ENCODE results near the gene RASGEF1C.

The RASGEF1C gene

GRCh38 chr5:180138214-180138975, 70.6 kb downstream of the RASGEF1C start:
- ATAC-seq (replicated peaks) (no peak), DNase-seq (no peak)
- Mint-ChIP-seq H3K27me3 (peaks cover 29 to 64% of the 10 kb centered on the region in 2 donors), H3K27ac (no peak overlapping the region), H3K4me3 (no peak overlapping the region), H3K36me3 (ENCODE audit: insufficient read depth) (no peaks in the 10 kb centered on the region), H3K4me1 (ENCODE audit: low read depth in 2 of 2) (peaks cover 3 to 4% of the 10 kb centered on the region in 2 donors), H3K9me3 (no peaks in the 10 kb centered on the region)

DNA sequence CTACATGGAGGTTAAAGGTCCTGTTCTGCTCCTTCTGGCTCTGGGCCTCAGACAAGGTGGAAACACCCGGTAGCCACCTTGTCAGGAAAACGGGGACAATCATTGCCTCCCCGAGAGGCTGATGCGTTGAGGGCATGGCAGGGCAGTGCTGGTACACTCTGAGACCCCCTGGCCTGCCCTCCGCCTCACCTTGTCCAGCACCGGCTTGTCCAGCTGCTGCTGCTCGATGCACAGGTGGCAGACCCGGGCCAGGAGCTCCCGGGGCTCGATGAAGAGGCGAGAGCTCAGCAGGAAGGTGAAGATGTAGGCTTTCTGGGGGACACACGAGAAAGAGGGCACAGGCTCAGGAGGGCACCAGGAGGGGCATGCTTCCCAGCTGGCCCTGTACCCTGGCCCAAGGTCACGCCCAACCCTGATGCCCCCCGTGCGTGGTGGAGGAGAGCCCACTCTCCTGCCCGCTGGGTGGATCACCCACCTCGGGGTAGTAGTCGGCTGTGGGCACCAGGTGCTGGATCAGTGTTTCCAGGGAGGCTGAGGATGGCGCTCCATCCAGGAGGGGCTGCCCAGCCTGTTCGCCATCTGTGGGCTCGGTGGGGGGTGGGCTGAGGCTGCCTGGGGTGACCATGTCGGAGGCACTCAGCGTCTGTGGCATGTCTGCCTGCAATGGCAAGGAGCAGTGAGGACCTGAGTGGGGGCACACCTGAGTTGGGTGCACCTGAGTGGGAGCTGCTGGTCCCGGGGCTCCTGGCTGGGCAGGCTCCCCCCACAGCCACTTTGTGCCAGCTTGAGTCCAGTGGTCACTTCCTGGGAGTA, 71.4 kb downstream of the RASGEF1C start:
- ATAC-seq (replicated peaks) = no peak
- no peak for DNase-seq
- Mint-ChIP-seq H3K36me3 (ENCODE audit: insufficient read depth) (no peaks in the 10 kb centered on the region), H3K27ac (no peak overlapping the region), H3K27me3 (peaks cover 29 to 58% of the 10 kb centered on the region in 2 donors), H3K4me3 (no peak overlapping the region), H3K4me1 (ENCODE audit: low read depth in 2 of 2) (peaks cover 3 to 4% of the 10 kb centered on the region in 2 donors), H3K9me3 (no peaks in the 10 kb centered on the region)

- no peaks in the 10 kb centered on the region for H3K9me3 Mint-ChIP-seq
- ATAC-seq (replicated peaks) (no peak), DNase-seq (no peak)
- no peak overlapping the region for H3K27ac Mint-ChIP-seq
- no peaks in the 10 kb centered on the region for H3K36me3 Mint-ChIP-seq (ENCODE audit: insufficient read depth)
- H3K4me3 Mint-ChIP-seq = no peak overlapping the region
- peaks cover 3 to 4% of the 10 kb centered on the region in 2 donors for H3K4me1 Mint-ChIP-seq (ENCODE audit: low read depth in 2 of 2)
- H3K27me3 Mint-ChIP-seq = peaks cover 29 to 50% of the 10 kb centered on the region in 2 donors
Observed at GRCh38 chr5:180136630-180137381, 72.2 kb downstream of the RASGEF1C start.

DNA sequence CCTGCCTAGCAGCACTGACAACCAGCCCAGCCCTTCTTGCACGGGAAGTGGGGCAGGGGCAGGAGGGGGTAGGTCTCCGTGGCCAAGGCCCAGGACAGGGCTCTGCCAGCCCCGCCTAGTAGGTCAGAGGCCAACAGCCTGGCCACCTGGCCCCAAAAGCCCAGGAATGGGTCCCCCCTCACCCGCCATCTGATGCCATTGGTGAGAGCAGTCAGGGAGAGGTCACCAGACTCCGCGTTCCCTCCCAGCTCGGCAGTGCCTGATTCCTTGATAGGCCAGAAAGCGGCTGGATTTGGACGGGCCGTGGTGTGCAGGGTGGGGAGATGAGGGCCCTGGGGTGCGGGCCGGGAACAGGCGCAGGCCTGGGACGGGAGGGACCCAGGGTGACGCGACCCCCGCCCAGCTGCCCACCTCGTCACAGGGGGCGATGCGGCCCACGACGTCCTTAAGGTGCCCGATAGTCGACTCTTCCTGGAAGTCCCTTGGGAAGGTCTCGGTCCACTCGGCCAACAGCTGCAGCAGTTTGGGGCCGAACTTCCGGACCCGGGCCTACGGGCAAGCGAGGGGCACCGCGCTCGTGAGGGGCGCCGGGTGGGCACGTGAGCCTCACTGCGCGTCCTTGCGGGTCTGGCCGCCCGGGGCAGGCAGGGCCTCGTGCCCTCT, 72.9 kb downstream of the RASGEF1C start:
- ATAC-seq (replicated peaks) = no peak
- Mint-ChIP-seq H3K27ac (no peak overlapping the region), H3K27me3 (peaks cover 24 to 43% of the 10 kb centered on the region in 2 donors), H3K4me3 (no peak overlapping the region), H3K36me3 (ENCODE audit: insufficient read depth) (no peaks in the 10 kb centered on the region), H3K4me1 (ENCODE audit: low read depth in 2 of 2) (peaks cover 3 to 4% of the 10 kb centered on the region in 2 donors), H3K9me3 (no peaks in the 10 kb centered on the region)
- DNase-seq = no peak

- no peak for DNase-seq
- H3K27me3 Mint-ChIP-seq = peaks cover 17 to 35% of the 10 kb centered on the region in 2 donors
- peaks cover 3 to 4% of the 10 kb centered on the region in 2 donors for H3K4me1 Mint-ChIP-seq (ENCODE audit: low read depth in 2 of 2)
- H3K36me3 Mint-ChIP-seq (ENCODE audit: insufficient read depth) = no peaks in the 10 kb centered on the region
- H3K27ac Mint-ChIP-seq = no peak overlapping the region
- ATAC-seq (replicated peaks) = peak; percentile 37
- H3K4me3 Mint-ChIP-seq = no peak overlapping the region
- H3K9me3 Mint-ChIP-seq = no peaks in the 10 kb centered on the region
Observed at GRCh38 chr5:180135128-180135955, 73.7 kb downstream of the RASGEF1C start.

DNA sequence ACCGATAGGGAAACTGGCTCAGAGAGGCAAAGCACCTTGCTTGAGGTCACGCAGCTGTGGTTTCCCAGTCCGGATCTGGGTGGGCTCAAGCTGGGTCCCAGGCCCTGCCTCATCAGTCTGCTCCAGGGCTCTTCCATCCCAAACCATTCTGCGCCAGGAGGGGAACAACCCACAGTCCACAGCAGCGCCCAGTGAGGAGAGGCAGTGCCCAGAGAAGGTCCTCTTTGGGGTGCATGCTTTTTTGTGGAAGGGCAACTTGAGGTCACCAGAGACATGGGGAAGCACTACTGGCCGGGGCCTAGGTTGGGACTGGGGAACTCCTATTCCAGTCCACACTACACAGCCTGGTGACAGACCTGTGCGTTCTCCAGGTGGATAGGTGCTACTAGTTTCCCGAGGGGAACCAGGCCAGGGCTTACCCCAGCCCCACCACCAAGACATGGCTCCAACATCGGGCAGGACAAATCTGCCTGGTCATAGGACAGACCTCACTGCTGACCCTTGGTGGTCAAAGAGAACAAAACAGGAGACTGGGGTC, 75.0 kb downstream of the RASGEF1C start:
- ATAC-seq (replicated peaks) (no peak), DNase-seq (no peak)
- Mint-ChIP-seq H3K36me3 (ENCODE audit: insufficient read depth) (no peaks in the 10 kb centered on the region), H3K4me1 (ENCODE audit: low read depth in 2 of 2) (peaks cover 3 to 4% of the 10 kb centered on the region in 2 donors), H3K27ac (no peak overlapping the region), H3K4me3 (no peak overlapping the region), H3K27me3 (peaks cover 11 to 22% of the 10 kb centered on the region in 2 donors), H3K9me3 (no peaks in the 10 kb centered on the region)

- ATAC-seq (replicated peaks) = no peak
- H3K27ac Mint-ChIP-seq = no peak overlapping the region
- peaks cover 6 to 17% of the 10 kb centered on the region in 2 donors for H3K27me3 Mint-ChIP-seq
- H3K9me3 Mint-ChIP-seq = no peaks in the 10 kb centered on the region
- H3K4me3 Mint-ChIP-seq = no peak overlapping the region
- H3K36me3 Mint-ChIP-seq (ENCODE audit: insufficient read depth) = no peaks in the 10 kb centered on the region
- DNase-seq = no peak
- H3K4me1 Mint-ChIP-seq (ENCODE audit: low read depth in 2 of 2) = peaks cover 0 to 4% of the 10 kb centered on the region in 2 donors
Observed at GRCh38 chr5:180133551-180133950, 75.5 kb downstream of the RASGEF1C start.

GRCh38 chr5:180133060-180133459, 76.0 kb downstream of the RASGEF1C start:
- no peak for DNase-seq

DNA sequence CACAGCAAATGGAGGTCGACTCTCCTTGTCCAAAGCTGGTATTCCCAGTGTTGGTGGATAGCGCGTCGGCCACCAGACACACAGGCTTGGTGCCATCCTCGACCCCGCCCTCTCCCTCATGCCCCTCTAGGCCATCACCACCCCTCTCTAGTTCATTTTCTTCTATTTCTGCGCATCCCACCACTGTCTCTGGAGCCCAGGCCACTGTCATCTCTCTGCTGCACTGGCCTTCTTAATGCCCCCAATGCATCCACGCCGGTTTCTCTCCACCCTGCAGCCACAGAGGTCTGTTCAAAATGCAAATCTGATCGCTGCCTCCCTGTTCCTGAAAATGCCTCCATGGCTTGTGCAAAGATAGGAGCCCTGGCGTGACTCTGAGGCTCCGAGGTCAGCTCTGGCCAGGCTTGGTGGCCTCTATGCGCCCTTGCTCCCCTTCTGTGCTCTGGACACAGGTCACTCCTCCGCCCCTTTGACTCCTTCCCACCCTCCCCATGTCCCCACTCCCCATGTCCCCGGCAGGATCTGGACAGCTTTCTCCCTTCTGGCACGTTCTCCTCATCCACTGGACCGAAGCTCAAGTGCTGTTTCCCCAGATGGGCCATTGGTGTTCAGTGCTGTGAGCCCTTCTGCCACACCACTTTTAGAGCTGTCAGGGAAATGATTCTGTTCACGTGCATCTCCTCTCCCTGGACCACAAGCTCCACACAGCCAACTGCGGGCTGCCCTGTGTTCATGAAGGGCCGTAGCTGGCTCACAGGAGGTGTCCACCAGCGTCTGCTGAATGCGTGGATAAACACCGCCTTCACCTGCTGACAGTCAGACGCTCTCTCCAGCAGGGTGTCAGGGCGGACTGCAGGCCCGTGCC, 77.9 kb downstream of the RASGEF1C start:
- DNase-seq (no peak), ATAC-seq (replicated peaks) (no peak)
- H3K27me3 Mint-ChIP-seq = peaks cover 7 to 17% of the 10 kb centered on the region in 2 donors
- H3K27ac Mint-ChIP-seq = no peak overlapping the region
- no peak overlapping the region for H3K4me3 Mint-ChIP-seq
- no peaks in the 10 kb centered on the region for H3K36me3 Mint-ChIP-seq (ENCODE audit: insufficient read depth)
- H3K4me1 Mint-ChIP-seq (ENCODE audit: low read depth in 2 of 2) = peaks cover 0 to 4% of the 10 kb centered on the region in 2 donors
- H3K9me3 Mint-ChIP-seq = no peaks in the 10 kb centered on the region

More at GRCh38 chr5:180133060-180133459, 76.0 kb downstream of the RASGEF1C start:
- Mint-ChIP-seq H3K27ac (no peak overlapping the region), H3K4me3 (no peak overlapping the region), H3K36me3 (ENCODE audit: insufficient read depth) (no peaks in the 10 kb centered on the region), H3K4me1 (ENCODE audit: low read depth in 2 of 2) (peaks cover 0 to 4% of the 10 kb centered on the region in 2 donors), H3K27me3 (peaks cover under 1 to 13% of the 10 kb centered on the region in 2 donors), H3K9me3 (no peaks in the 10 kb centered on the region)
- ATAC-seq (replicated peaks) = no peak

- Mint-ChIP-seq H3K36me3 (ENCODE audit: insufficient read depth) (no peaks in the 10 kb centered on the region), H3K4me3 (no peak overlapping the region), H3K27me3 (peaks cover 7 to 15% of the 10 kb centered on the region in 2 donors), H3K4me1 (ENCODE audit: low read depth in 2 of 2) (peaks cover 0 to 3% of the 10 kb centered on the region in 2 donors), H3K27ac (no peak overlapping the region), H3K9me3 (no peaks in the 10 kb centered on the region)
- no peak for DNase-seq
- ATAC-seq (replicated peaks) = no peak
Observed at GRCh38 chr5:180130291-180130869, 78.6 kb downstream of the RASGEF1C start.
